HS-5 (cell line): ENCODE measurements around the gene UQCR10.

ENCODE experiments used
- DNase-seq: peaks from one replicate; pipeline ENCODE4 v3.0.0-alpha.2; 2012; ENCODE audit warnings: low read depth

Gene UQCR10

DNA sequence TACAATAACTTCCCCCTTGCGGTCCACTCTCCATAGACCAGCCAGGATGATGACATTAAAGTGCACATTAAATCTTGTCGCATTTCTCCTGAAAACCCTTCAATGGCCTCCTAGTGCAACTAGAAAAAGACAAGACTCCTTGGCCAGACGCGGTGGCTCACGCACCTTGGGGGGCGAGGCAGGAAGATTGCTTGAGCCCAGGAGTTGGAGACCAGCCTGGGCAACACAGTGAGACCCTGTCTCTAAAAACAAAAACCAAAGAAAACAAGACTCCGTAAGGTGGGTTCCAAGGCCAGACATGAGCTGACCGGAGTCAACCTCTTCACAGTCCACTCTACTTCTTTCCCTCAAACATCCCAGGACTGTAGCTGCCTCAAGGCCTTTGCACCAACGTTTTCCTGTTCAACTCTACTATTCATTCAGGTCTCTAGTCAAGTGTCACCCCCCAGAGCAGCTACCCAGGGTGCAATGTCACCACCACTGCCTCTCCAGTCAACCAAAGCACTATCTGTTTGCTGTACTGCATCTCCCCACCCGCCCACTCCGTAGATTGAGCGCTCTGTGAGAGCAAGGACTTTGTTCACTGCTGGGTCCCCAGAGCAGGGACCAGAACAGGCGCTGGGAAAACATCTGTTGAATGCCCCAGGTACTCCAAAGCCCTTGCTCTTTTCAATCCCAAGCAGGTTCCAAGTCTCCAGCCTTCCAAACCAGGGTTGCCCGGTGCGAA is 1.1 kb upstream of the UQCR10 start:
- DNase-seq: no peak

DNA sequence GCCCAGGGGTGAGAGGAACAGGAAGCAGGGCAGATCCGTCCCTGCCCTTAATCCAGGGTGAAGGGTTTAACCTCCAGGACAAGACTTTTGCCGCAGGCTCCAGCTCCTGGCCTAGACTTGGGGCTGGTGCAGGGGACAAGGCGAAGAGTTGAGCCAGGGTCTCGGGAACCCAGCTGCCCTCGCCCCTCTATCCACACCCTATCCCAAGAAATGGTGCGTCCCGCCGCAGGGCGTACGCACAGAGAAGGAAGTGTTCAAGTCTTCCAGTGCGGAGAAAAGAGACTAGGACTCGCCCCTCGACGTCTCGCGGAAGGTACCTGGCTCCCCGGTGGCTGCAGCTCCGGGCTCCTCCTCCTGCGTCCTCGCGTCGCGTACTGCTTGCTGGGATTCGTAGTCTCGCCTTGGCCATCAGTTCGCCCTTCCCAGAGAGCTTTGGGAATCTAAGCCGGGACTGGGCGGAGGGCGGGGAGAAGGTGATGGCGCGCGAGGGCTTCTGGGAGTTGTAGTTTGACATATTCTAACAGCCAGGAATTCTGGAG is 468 bp upstream of the UQCR10 start, which contains the start of gene ZMAT5:
ZMAT5 (minus strand) TSS at position 376 of the 539 bp plus-strand sequence. CDS start 18,463 bp downstream, outside the sequence.
- DNase-seq: peak; percentile 95

DNA sequence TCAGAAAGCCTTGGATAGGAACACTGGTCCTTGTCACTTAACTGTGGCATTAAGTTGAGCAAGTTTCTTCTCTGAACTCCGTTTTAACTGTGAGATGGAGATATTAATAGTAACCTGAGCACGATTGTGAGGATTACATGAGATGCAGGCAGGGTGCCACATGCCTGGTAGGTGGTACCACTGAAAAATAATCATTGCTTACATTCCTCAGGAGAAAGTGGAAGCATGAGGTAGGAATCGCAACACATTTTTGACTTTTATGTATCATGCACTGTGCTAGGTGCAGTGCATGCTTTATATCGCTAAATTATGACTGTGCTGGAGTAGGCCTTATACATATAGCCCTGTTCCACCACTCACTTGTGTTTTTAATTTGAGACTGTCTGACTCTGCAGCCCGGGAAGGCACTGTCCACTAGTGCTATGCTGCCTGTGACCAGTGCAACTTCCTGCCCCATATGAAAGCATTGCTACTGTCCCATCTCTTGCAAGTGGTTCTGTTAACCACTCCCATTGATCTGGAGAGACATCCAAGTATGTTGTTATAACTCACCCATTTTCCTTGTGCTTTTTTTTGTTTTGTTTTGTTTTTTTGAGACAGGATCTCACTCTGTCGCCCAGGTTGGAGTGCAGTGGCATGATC is 1.0 kb downstream of the UQCR10 start:
- DNase-seq: no peak

DNA sequence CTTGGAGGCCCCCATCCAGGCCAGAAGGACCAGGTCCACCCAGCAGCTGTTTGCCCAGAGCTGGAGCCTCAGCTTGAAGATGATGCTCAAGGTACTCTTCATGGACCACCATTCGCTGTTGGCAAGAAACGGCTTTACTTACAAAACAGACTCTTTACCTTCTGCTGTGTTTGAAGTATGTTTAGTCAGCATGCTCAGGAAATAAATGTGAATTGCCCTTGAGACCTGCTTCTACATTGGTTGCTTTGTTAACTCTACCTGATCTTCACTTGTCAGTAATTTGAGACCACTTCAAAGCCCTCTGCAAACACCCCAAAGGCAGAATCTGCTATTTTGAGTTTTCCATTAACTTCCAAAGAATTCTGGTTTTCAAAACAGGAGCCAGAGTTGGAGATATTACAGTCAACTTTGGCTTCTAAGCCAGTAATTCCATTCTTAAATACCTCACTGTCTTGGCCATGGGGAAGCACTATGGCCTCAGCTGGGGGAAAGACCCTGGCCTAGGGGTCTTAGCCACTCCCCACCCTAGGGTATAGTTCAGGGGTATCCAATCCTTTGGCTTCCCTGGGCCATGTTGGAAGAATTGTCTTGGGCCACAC is 2.7 kb downstream of the UQCR10 start:
- no peak for DNase-seq

DNA sequence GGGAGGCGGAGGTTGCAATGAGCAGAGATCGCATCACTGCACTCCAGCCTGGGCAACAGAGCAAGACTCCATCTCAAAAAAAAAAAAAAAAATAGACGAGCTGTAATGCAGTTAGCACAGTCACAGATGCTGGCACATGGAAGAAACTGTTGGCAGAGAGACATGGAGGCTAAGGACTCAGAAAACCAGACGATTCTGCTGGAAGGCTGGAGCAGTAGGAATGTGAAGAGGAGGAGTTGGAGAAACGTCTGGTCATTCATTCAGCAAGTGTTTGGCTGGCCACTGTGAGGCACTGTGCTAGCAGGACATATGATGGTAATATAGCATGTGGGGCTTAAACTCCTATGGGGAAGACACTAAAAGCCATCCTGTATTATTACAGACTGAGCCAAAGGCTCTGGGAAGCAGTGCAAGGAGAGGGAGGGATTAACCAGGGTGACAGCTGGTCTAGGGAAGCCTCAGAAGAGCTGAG is 5.0 kb downstream of the UQCR10 start:
- no peak for DNase-seq

DNA sequence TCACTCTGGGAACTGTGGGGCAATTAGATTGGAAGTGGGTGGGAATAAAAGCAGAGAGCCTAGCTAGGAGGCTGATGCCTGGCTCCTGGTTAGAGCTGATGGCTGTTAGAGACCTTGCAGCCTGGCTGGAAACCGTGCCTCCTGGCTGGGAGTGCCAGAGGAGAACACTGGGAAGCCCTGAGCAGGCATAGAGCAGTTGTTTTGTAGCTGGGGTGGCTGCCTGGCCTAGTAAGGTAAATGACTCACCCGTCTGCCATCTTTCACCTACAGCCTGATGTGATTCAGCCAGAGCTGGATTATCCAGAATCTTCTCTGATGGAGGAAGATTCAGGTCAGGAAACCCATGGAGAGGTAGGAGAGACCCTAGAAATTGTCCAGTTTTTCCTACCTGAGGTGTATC is 6.1 kb downstream of the UQCR10 start:
- no peak for DNase-seq

DNA sequence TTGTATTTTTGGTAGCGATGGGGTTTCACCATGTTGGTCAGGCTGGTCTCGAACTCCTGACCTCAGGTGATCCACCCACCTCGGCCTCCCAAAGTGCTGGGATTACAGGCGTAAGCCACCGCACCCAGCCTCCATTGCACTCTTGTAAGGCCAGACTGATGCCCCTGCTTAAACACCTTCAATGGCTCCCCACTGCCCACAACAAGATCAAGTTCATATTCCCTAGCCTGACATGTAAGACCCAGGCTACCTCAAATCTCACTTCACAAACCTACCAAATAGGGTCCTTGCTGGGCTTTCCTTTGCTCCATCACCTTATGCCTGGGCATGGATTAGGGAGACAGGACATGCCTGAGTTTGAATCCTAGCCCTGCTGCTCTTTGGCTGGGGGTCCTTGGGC is 13.1 kb downstream of the UQCR10 start:
- DNase-seq: no peak

DNA sequence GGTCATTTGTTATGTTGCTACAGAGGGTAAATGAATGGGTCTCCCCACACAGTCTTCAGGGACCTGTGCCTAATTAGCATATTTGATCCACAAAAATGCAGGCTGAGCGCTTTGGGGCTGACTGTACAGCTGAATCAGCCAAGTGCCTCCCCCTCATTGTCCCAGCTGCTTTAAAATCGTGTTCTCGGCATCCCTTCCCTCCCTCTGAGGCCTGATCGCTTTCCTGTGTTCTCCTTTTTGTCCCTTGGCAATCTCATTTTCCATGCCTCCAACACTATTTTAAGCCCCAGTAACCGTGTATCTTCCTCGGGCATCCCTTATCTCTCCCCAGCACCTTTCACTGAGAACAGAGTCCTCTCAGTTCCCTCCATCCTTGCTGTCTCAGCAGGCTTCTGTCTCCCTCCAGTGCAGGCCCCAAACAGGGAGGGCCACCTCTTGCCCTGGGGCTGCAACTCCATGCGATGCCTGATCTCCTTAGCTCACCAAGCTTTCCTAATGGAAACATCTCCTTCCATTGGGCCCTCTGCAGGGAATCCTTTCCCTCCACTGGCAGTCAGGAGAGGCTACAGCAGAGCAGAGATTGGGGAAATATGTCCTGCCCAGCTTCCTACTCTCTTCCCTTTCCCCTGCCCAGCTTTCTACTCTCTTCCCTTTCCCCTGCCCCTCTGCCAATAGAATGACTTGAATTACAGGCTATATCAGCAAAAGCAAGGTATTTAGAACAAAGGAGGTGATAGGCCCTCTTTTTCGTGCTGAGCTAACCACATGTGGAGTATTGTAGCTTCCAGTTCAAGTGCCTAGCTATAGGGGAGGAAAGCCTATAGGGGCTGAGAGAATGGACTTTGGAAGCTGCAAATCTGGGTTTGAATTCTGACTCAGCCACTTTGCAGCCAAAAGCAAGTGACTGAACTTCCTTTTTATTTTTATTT is 13.8 kb downstream of the UQCR10 start:
- peak; percentile 89 for DNase-seq

DNA sequence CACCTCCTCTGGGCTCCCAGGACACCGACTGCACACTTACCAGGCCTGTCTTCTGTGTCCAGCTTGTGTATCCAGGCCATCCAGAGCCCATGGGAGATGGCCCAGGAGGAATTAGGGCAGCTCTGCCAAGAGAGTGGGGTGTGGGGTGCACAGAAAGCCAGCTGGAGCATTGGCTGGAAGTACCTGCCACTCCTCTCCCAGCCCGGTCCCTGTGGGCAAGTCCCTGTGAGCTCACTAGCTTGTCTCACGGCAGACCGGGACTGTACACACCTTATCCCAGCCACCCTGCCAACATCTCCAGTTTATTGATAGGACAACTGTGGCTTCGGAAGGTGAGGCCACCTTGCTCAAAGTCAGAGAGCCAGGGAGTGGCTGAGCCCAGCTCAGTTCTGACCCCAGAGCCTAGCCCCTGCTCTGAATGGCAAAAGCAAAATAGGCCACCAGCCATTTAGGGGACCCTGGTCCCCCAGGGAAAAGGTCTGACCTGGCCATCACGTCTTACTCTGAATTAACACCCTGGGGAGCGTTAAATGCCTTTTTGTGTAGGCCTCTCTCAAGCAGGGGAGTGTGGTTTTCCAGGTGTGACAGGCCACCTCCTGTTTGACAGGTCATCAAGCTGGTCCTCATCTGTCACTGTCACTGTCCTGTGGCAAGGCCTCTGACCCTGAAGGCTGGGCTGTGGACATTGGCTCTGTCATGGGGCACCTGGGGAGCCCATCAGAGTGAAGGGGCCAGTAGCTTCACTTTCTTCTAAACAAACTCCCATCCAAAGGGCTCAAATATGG is 15.1 kb downstream of the UQCR10 start:
- no peak for DNase-seq

DNA sequence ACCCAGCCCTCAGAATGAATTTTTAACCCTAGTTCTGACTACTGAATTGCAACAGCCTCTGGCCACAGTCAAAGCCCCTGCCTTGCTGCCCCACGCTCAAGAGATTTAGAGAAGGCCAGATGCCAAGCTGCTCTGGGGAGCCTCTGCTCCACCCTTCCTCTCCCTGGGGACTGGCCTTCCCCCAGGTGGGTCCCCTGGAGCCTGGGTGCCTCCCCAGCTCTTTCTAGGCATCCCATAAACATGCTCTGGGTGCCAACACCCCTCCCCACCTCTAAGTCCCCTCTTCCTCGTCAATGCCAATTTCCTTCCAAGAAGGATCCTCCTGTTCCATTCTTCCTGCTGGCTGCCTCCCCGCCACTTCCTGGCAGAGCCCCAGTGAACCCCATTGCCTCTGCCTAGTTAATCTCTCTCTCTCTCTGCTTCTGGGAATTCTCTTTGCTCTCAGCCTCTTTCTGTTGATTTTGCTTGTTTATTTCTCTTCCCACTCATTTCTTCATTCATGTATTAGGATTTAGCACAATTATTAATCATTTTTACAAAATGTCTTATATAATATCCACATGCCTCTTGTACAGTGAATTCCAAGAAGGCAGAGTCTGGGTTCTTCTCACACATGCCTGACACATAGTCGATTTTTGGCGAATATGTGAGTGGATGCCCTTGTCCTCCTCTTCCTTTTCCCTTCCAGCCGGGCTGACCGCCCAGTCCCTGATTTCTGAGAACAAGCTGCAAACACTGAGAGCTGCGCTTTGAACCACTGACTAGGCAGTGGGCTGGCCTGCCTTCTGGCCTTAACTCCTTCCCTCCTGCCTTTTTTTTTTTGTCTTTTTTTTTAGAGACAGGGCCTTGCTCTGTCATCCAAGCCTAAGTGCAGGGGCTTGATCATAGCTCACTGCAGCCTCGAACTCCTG is 17.5 kb downstream of the UQCR10 start:
- DNase-seq: no peak

DNA sequence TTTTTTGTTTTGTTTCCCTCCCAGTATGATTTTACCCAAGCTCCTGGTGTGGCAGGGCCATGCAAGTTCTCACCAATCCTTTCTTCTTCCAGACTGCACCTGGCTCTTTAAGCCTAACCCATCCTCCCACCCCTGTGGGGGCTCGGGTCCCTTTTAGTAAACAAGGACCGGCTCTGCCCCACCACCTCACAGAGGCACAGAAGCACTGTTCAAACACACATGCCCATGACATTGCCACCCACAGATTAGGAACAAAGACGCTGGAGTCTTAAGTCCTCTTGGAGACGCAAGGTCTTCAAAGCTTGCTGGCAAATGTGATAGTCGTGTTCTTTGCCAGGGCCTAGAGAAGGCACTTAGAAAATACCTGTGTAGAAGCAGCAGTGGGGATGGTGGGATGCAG is 18.9 kb downstream of the UQCR10 start:
- DNase-seq: no peak

DNA sequence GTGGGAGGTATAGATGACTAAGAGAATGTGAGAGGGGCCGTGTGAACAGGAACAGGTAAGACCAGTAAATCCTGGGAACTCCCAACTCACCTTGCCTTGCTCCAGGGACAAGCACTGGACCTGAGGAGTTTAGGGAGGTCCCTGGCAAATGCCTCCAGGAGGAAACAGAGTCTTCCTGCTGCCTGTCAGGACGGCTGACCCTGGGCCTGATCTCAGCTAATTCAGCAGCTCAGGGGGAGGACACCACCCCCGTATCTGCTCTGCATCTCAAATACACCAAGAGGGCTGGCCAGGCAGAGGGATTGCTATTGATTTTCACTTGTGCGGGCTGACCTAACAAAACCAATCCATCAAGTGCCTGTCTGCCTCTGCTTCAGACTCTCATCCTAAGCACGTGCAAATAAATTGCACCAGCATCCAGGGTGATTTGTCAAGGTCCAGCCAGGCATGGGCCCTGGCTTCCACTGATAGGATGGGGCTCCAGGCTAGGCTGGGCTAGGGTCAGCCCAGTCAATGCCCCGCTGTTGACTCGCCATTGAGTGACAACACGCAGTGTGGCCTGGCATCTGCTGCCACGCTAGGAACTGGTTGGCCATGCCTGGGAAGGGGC is 20.3 kb downstream of the UQCR10 start:
- no peak for DNase-seq

DNA sequence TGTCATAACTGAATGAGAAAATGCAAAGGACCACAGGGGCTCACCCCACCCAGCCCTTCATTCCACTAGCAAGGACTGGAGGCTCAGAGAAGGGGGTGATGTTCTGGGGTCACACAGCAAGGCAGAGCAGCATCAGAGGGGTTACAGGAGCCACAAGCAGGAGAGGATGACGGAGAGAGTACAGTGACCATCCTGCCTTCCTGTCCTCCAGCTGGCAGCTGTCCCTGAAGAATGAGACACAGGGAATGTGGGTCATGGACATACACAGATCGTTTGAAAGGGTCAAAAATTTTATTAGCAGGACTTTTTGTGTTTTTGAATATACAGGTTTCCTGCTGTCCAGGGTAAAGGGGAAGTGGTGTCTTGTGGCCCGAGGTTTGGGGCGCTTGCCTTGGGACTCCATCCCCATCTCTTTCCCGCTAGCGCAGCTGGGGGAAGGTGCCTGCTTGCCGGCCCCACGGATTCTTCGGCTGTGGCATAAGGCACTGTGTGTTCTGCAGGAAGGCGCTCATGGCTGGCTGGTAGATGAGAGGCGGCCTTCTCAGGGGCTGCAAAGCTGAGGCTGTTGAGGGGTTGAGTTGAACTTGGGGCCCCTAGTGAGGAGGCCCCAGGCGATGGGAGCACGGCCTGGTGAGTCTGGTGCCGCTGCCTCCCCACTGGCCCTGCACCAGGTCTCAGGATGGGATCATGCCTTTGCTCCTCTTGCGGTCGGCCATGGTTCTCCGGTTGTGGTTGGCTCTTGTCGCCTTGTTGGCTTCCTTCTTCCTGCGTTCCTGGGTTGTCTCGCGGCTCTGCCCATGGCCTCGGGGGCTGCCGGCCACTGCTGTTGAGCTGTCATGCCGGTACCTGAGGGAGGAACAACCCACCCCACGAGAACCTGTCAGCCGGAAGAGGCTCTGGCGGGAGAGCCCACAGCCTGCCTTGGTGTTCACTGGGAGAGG is 21.4 kb downstream of the UQCR10 start:
- no peak for DNase-seq

DNA sequence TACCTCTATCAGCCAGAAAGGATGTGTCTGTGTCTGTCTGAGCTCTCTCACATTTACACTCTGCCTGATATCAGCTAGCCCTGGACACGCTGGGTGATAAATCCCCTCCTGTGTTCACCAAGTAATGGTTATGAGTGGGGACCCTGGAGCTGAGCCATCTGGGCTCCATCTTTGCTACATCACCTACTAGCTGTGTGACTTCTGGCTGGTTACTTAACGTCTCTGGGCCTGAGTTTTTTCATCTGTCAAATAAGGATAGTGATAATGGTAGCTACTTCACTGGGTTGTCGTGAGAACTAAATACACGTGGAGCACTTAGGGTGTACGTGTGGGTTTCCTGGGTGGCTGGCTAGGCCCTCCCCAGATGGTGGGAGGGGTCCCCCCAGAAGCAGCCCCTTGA is 22.9 kb downstream of the UQCR10 start:
- DNase-seq: no peak

DNA sequence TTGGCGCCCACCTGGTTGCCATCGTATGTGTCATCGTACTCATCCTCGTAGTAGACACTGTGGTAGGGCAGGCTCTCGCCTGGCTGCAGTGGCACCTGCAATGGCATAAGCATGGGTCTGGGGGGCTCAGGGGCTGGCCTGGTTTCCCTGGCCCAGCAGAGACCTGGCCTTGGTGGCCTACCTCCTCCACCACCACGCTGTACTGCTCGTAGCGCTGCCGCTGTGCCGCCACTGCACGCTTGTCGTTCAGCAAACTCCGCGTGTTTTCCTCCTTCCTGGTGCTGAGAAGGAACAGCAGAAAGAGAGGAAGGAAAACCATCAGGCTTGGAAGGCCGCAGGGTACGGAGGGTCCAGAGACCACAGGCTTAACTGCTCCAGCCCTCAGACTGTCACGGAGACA is 26.2 kb downstream of the UQCR10 start:
- no peak for DNase-seq

DNA sequence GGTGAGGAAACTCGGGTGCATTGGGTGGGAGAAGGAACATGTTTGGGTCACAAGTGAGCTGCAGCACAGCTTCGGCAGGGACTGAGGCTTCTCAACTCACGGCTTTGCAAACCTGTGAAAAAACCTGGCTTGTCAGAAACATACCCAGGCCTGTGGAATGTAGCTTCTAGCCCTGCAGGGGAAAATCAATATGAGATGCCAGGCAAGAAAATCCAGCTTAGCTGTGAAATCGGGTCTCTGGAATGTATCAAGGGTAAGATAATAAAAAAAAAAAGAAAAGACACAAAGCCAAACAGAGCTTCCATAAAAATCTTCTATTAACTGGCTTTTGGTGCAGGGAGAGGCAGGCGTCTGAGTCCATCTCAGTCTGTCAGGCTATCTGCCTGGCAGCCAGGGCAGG is 28.5 kb downstream of the UQCR10 start:
- DNase-seq: no peak

DNA sequence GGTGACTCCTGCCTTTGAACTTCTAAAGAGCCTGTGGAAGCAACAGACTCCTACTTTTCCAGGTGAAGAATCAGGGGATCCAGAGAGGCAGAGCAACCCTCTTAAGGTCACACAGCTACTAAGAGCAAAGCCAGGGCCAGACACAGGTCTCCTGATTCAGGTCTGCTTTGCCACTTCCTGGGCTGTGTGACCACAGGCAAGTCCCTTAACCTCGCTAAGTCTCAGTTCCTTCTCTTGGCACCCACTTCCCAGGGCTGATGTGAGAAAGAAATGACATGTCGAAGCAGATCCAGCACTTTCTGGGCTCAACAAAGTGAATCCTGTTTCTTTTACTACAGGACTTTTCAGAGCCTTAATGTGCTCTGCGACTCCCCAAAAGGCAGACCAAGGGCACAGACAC is 30.2 kb downstream of the UQCR10 start:
- DNase-seq: no peak

DNA sequence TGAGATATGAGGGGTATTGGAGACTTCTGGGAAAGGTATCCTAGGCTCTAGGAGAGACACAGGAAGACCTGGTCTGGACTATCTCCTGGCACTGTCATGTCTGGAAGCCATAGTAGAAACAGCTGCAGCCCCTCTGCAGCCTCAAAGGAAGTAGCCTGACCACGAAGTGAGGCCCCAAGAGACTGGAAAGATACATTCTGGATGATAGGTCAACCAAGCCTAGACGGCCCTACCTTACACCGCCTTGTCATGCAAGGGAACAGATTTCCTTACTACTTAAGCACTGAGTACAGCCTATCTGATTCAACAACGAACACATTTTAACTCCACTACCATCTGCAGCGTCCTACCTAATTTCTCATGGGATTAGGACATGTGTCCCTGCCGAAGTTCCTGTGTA is 31.1 kb downstream of the UQCR10 start:
- no peak for DNase-seq
